Tibial nerve (tissue), 4 donors: ENCODE measurements around the gene MDFIC. TPM values are rescaled to one million over a fixed set of nuclear protein-coding genes. Genes with fewer than 3 reads are reported as not detected.

ENCODE experiments used
- DNase-seq, 2 donors: peaks; one replicate each; pipeline ENCODE4 v3.0.0-alpha.2; 2019; ENCODE audit warnings: low spot score in 2 of 2
- H3K27ac ChIP-seq, 4 donors: fragments of 200-600 bp; sonication (generic) in 3 of 4; one replicate each; pipeline ENCODE4 v1.5.1; 2017 to 2019; ENCODE audit warnings: mild to moderate bottlenecking in 1 of 4
- H3K27me3 ChIP-seq, 2 donors: fragments of 200-600 bp; sonication (generic) in 1 of 2; one replicate each; pipeline versions ENCODE4 v1.5.1 to v1.6.0; 2017 to 2019
- H3K36me3 ChIP-seq, 3 donors: fragments of 200-600 bp; sonication (generic); one replicate each; pipeline ENCODE4 v1.5.1; 2018 to 2019
- H3K4me1 ChIP-seq, 4 donors: fragments of 200-600 bp; sonication (generic) in 3 of 4; one replicate each; pipeline ENCODE4 v1.5.1; 2017 to 2019
- H3K4me3 ChIP-seq, 4 donors: fragments of 200-600 bp; sonication (generic) in 3 of 4; one replicate each; pipeline ENCODE4 v1.5.1; 2017 to 2019; ENCODE audit warnings: mild to moderate bottlenecking in 1 of 4, moderate library complexity in 1 of 4
- H3K9me3 ChIP-seq, 4 donors: fragments of 200-600 bp; sonication (generic) in 3 of 4; one replicate each; pipeline ENCODE4 v1.5.1; 2017 to 2019
- CTCF ChIP-seq, 5 experiments: fragments of 200-600 bp in 3 of 5; fragments of 450-650 bp in 2 of 5; sonication (generic) in 3 of 5; IDR thresholded peaks; one replicate each; pipeline ENCODE4 v1.5.1; 2016 to 2019; ENCODE audit warnings: antibody characterized with exemption in 5 of 5, mild to moderate bottlenecking in 3 of 5, moderate library complexity in 2 of 5
- EP300 ChIP-seq, 2 donors: sonication (generic); formaldehyde crosslinking; IDR thresholded peaks; one replicate each; pipeline ENCODE4 v1.6.1; 2017; ENCODE audit warnings: antibody characterized with exemption in 2 of 2, mild to moderate bottlenecking in 1 of 2
- POLR2A ChIP-seq, 2 donors: fragments of 450-650 bp; IDR thresholded peaks; one replicate each; pipeline ENCODE4 v1.6.1; 2017; ENCODE audit warnings: antibody characterized with exemption in 2 of 2, mild to moderate bottlenecking in 2 of 2, moderate library complexity in 2 of 2
- WGBS, 2 donors: methylation state at CpG; one replicate each; pipeline ENCODE4 v1.1.5; 2018; 5-methylcytosine and 5-hydroxymethylcytosine counted together
- total RNA-seq, 4 donors: library from RNA; depleted of rRNA; stranded (reverse); fragments of >200 nt; gene quantifications; one replicate each; pipeline ENCODE4 v1.1.0, GENCODE V29; 2016

MDFIC gene
- total RNA-seq, 4 donors from 2014 or later: 41.2 to 72.2 (median 67.4) TPM

- Histone ChIP-seq H3K9me3 (no peaks in the 10 kb centered on the region), H3K27ac (no peak overlapping the region), H3K36me3 (peaks cover 0 to 9% (median 0%) of the 10 kb centered on the region in 3 donors), H3K27me3 (no peaks in the 10 kb centered on the region), H3K4me1 (peaks cover 0 to 45% (median 19%) of the 10 kb centered on the region in 4 donors), H3K4me3 (no peak overlapping the region)
- WGBS, 2 donors: 66 to 70% methylated on average over 2 of the region's 2 CpGs
- no peak for DNase-seq
- TF ChIP-seq CTCF (IDR thresholded peaks at IDR 0.05) (no peak), POLR2A (IDR thresholded peaks at IDR 0.05) (no peak), EP300 (IDR thresholded peaks at IDR 0.05) (no peak)
Measured at GRCh38 chr7:114985116-114985715, 63.3 kb downstream of the MDFIC start.

GRCh38 chr7:114986190-114987180 lies 64.6 kb downstream of the MDFIC start:
- Histone ChIP-seq H3K9me3 (no peaks in the 10 kb centered on the region), H3K36me3 (peaks cover 0 to 3% (median 0%) of the 10 kb centered on the region in 3 donors), H3K27me3 (no peaks in the 10 kb centered on the region), H3K4me1 (peaks cover 0 to 43% (median 19%) of the 10 kb centered on the region in 4 donors), H3K4me3 (no peak overlapping the region), H3K27ac (peak overlapping the region in 2 of 4 donors; percentile 25 to 67)
- no peak for DNase-seq
- WGBS, 2 donors: 83 to 90% methylated on average over 3 of the region's 3 CpGs
- TF ChIP-seq CTCF (IDR thresholded peaks at IDR 0.05) (no peak), POLR2A (IDR thresholded peaks at IDR 0.05) (no peak), EP300 (IDR thresholded peaks at IDR 0.05) (no peak)

- 36 to 43% methylated on average over 1 of the region's 1 CpG for WGBS, 2 donors
- no peaks in the 10 kb centered on the region for H3K27me3 ChIP-seq
- TF ChIP-seq CTCF (IDR thresholded peaks at IDR 0.05): no peak
- peak overlapping the region in 2 of 4 donors; percentile 49 to 67 for H3K27ac ChIP-seq
- H3K9me3 ChIP-seq: no peaks in the 10 kb centered on the region
- H3K4me3 ChIP-seq: no peak overlapping the region
- H3K36me3 ChIP-seq: no peaks in the 10 kb centered on the region
- peaks cover 0 to 39% (median 19%) of the 10 kb centered on the region in 4 donors for H3K4me1 ChIP-seq
- DNase-seq: no peak
Measured at GRCh38 chr7:114988026-114988425, 66.1 kb downstream of the MDFIC start.

- DNase-seq: peak in 1 of 2 donors; percentile 45
- peak overlapping the region in 2 of 4 donors; percentile 49 to 67 for H3K27ac ChIP-seq
- WGBS, 2 donors: 33 to 36% methylated on average over 2 of the region's 2 CpGs
Measured at GRCh38 chr7:114988755-114989375, 67.0 kb downstream of the MDFIC start.

More at GRCh38 chr7:114988755-114989375, 67.0 kb downstream of the MDFIC start:
- Histone ChIP-seq H3K4me3 (no peak overlapping the region), H3K27me3 (no peaks in the 10 kb centered on the region), H3K9me3 (no peaks in the 10 kb centered on the region), H3K4me1 (peaks cover 0 to 39% (median 19%) of the 10 kb centered on the region in 4 donors), H3K36me3 (no peaks in the 10 kb centered on the region)
- TF ChIP-seq EP300 (IDR thresholded peaks at IDR 0.05) (peak in 1 of 2 donors; percentile 6), POLR2A (IDR thresholded peaks at IDR 0.05) (no peak), CTCF (IDR thresholded peaks at IDR 0.05) (no peak)
